HepG2 (cell line): ENCODE results near the gene PTPRD. TPM values are rescaled to one million over a fixed set of nuclear protein-coding genes. Genes with fewer than 3 reads are reported as not detected.

Source experiments
- ATAC-seq: fragments of 200-7000 bp; cut with Tn5 transposase; 3 replicates; pipeline ENCODE4 v1.9.1; 2020; ENCODE audit warnings: mild to moderate bottlenecking, moderate library complexity
- BruUV-seq: library from RNA; stranded (reverse); fragments of 400-500 nt; replicated peaks from 2 replicates; lab custom pipeline; 2021; lab: Mats Ljungman, UMichigan
- CTCF ChIA-PET: fragments of 300-600 bp; formaldehyde crosslinking; extraction: SDS; loops from one replicate; lab custom pipeline; 2021; ENCODE audit warnings: low total read pairs, inconsistent platforms, low intra/inter-chr PET ratio; lab: Yijun Ruan, JAX
- POLR2A ChIA-PET: fragments of 350-600 bp; sonication (Branson Sonifier 250); formaldehyde crosslinking; loops from one replicate; lab custom pipeline; 2020; ENCODE audit warnings: antibody characterized with exemption, inconsistent platforms; lab: Yijun Ruan, JAX
- DNase-seq: peaks from one replicate; pipeline ENCODE4 v3.0.0-alpha.2; 2015; ENCODE audit warnings: low spot score
- FAIRE-seq: peaks from 3 replicates; lab custom pipeline; 2011; peaks lifted over from hg19 to GRCh38; lab: Jason Lieb, UNC
- H2AFZ ChIP-seq: one replicate; pipeline ENCODE4 v1.6.1; 2011; ENCODE audit warnings: low read length, inconsistent platforms
- H3K27ac ChIP-seq: fragments of 300-600 bp; 3 replicates; pipeline ENCODE4 v1.8.0; 2011; ENCODE audit warnings: mixed run types, mild to moderate bottlenecking, mixed read lengths, low read length, inconsistent platforms; ENCODE audit not compliant: insufficient read depth; ENCODE audit errors: extremely low read length
- H3K27me3 ChIP-seq, 2 experiments: fragments of 200-600 bp in 1 of 2; 2 replicates in 1 of 2; 3 replicates in 1 of 2; pipeline versions ENCODE4 v1.6.0 to v1.8.0; 2011; ENCODE audit warnings: low read length in 2 of 2, mild to moderate bottlenecking in 2 of 2, moderate library complexity in 2 of 2, inconsistent platforms in 1 of 2; ENCODE audit not compliant: insufficient read depth in 2 of 2, control insufficient read depth in 1 of 2
- H3K36me3 ChIP-seq, 2 experiments: fragments of 200-600 bp in 1 of 2; replicated peaks in 1 of 2; 2 replicates in 1 of 2; 3 replicates in 1 of 2; pipeline versions ENCODE4 v1.5.1 to v1.8.0; 2011; ENCODE audit warnings: low read length in 2 of 2, inconsistent platforms in 1 of 2; ENCODE audit not compliant: insufficient read depth in 2 of 2, control insufficient read depth in 1 of 2
- H3K4me1 ChIP-seq: 2 replicates; pipeline ENCODE4 v1.5.1; 2012; ENCODE audit warnings: low read length, inconsistent platforms; ENCODE audit not compliant: insufficient read depth
- H3K4me2 ChIP-seq: 2 replicates; pipeline ENCODE4 v1.6.0; 2011; ENCODE audit warnings: low read depth, low read length, inconsistent platforms
- H3K4me3 ChIP-seq, 3 experiments: fragments of 200-600 bp in 1 of 3; sonication (generic), shearing (Covaris generic) in 1 of 3; replicated peaks in 1 of 3; 2 replicates each; pipeline ENCODE4 v1.5.1; 2011 to 2016; ENCODE audit warnings: low read length in 3 of 3, inconsistent platforms in 2 of 3, low read depth in 2 of 3, mild to moderate bottlenecking in 2 of 3, control low read depth in 1 of 3, mixed read lengths in 1 of 3; ENCODE audit not compliant: insufficient read depth in 1 of 3
- H3K79me2 ChIP-seq: one replicate; pipeline ENCODE4 v1.6.1; 2011; ENCODE audit warnings: low read length, inconsistent platforms; ENCODE audit not compliant: insufficient read depth
- H3K9ac ChIP-seq: 2 replicates; pipeline ENCODE4 v1.6.0; 2011; ENCODE audit warnings: mild to moderate bottlenecking, low read depth, low read length, inconsistent platforms; ENCODE audit not compliant: insufficient read depth
- H3K9me3 ChIP-seq: 2 replicates; pipeline ENCODE4 v1.5.1; 2012; ENCODE audit warnings: mild to moderate bottlenecking, low read length
- H4K20me1 ChIP-seq: 2 replicates; pipeline ENCODE4 v1.6.0; 2011; ENCODE audit warnings: inconsistent platforms, mild to moderate bottlenecking, low read length, moderate library complexity; ENCODE audit not compliant: insufficient read depth
- HDAC6 ChIP-seq: fragments of 200-600 bp; sonication (generic); IDR thresholded peaks from 2 replicates; pipeline ENCODE4 v1.7.0; 2017; ENCODE audit warnings: mild to moderate bottlenecking, antibody characterized with exemption, low read length, low read depth
- MAFF ChIP-seq: IDR thresholded peaks from 2 replicates; pipeline ENCODE4 v1.6.1; 2011; ENCODE audit warnings: low read depth, low read length, improper control_type of control experiment
- MAFK ChIP-seq, 2 experiments: IDR thresholded peaks in 1 of 2; conservative IDR thresholded peaks in 1 of 2; 2 replicates each; pipeline ENCODE4 v1.6.1; 2011; ENCODE audit warnings: improper control_type of control experiment in 2 of 2, low read length in 2 of 2
- THAP9 ChIP-seq: sonication (generic); formaldehyde crosslinking; IDR thresholded peaks from 2 replicates; pipeline ENCODE4; 2020; ENCODE audit warnings: missing genetic modification reagents, mild to moderate bottlenecking, borderline replicate concordance
- in situ Hi-C: cut with HindIII; loops from 2 replicates; pipeline ENCODE4 v1.10.0; 2017; ENCODE audit warnings: low pct_unique_long_range_greater_than_20kb; ENCODE audit not compliant: extremely low pct_ligation_motif_present
- intact Hi-C: fragments of 100-400 bp; cut with micrococcal nuclease; formaldehyde crosslinking; loops from one replicate; pipeline ENCODE4 v1.10.0; 2022; ENCODE audit not compliant: unreplicated experiment
- polyA plus RNA-seq, 8 experiments: library from polyadenylated mRNA; depleted of rRNA in 3 of 8; stranded (reverse) in 7 of 8; unstranded in 1 of 8; fragments of >200 nt; fragmentation: Illumina TruSeq in 4 of 8; extraction: Trizol in 4 of 8; gene quantifications; 2 replicates each; pipeline versions ENCODE4 v1.2.1 to v1.2.3, GENCODE V29; 2011 to 2016; ENCODE audit warnings: low read depth in 4 of 8, missing spikeins in 1 of 8, mixed read lengths in 1 of 8; ENCODE audit not compliant: insufficient read depth in 1 of 8
- total RNA-seq, 5 experiments: library from RNA; depleted of rRNA; stranded (reverse); fragments of >200 nt; fragmentation: Illumina TruSeq; extraction: Trizol; gene quantifications; 2 replicates each; pipeline ENCODE4 v1.2.3, GENCODE V29; 2016; ENCODE audit warnings: low read depth in 1 of 5
- TF ChIP-seq, protein P1 (sequence below): sonication (generic); formaldehyde crosslinking; IDR thresholded peaks from 2 replicates; pipeline ENCODE4 v1.4.0; 2020; ENCODE audit warnings: missing genetic modification reagents

PTPRD gene
- total and polyA plus RNA-seq, 2 of the 13 experiments (the other 11 are each of a cell fraction or from before 2014, with no cell fraction given), result 0.05 TPM; not detected in 1

GRCh38 chr9:9174358-9174757 is 1438.4 kb downstream of the PTPRD start:
- ATAC-seq (no peak), FAIRE-seq (no peak), DNase-seq (no peak)
- no peaks in the 10 kb centered on the region for H3K79me2 ChIP-seq
- no peaks in the 10 kb centered on the region for H3K27me3 ChIP-seq
- H3K4me1 ChIP-seq, result no peaks in the 10 kb centered on the region
- no peak overlapping the region for H3K9ac ChIP-seq
- TF ChIP-seq HDAC6 (no peak), THAP9 (CRISPR knock-in tag) (no peak), MAFF (peak; percentile 74), MAFK (conservative IDR thresholded peaks at IDR 0.05 in 1 of 2, IDR thresholded peaks at IDR 0.05 in 1 of 2; ENCODE audit: low read length in 2 of 2) (peak; percentile 64 to 84)
- TF ChIP-seq, protein P1, sequence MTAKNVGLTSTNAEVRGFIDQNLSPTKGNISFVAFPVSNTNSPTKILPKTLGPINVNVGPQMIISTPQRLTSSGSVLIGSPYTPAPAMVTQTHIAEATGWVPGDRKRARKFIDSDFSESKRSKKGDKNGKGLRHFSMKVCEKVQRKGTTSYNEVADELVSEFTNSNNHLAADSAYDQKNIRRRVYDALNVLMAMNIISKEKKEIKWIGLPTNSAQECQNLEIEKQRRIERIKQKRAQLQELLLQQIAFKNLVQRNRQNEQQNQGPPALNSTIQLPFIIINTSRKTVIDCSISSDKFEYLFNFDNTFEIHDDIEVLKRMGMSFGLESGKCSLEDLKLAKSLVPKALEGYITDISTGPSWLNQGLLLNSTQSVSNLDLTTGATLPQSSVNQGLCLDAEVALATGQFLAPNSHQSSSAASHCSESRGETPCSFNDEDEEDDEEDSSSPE (CRISPR knock-in tag), result no peak
- no peaks in the 10 kb centered on the region for H3K36me3 ChIP-seq
- no peak overlapping the region for H2AFZ ChIP-seq
- no TSS peak for BruUV-seq
- POLR2A ChIA-PET, result no interaction called here
- in situ Hi-C loops, result no loop called here
- H3K4me2 ChIP-seq, result no peak overlapping the region
- H4K20me1 ChIP-seq, result no peaks in the 10 kb centered on the region
- H3K27ac ChIP-seq, result no peak overlapping the region
- CTCF ChIA-PET, result no interaction called here
- intact Hi-C loops, result no loop called here
- peaks cover 26% of the 10 kb centered on the region for H3K9me3 ChIP-seq
- no peak overlapping the region for H3K4me3 ChIP-seq
